Spinal cord (tissue), 10 donors: ENCODE results near the gene WDR90. TPM values are rescaled to one million over a fixed set of nuclear protein-coding genes. Genes with fewer than 3 reads are reported as not detected.

Source experiments
- DNase-seq, 6 donors: peaks; one replicate each; pipeline versions ENCODE4 v3.0.0 to v3.0.0-alpha.2; 2013 to 2015; ENCODE audit warnings: low spot score in 6 of 6, low read depth in 4 of 6
- H3K27ac ChIP-seq: one replicate; pipeline ENCODE4 v1.5.1; 2013; ENCODE audit warnings: low read depth, low read length, control low read depth
- H3K27me3 ChIP-seq: one replicate; pipeline ENCODE4 v1.6.1; 2013; ENCODE audit warnings: low read length; ENCODE audit not compliant: control insufficient read depth, insufficient read depth
- H3K36me3 ChIP-seq: one replicate; pipeline ENCODE4 v1.6.1; 2013; ENCODE audit warnings: low read length; ENCODE audit not compliant: control insufficient read depth, insufficient read depth
- H3K4me1 ChIP-seq: one replicate; pipeline ENCODE4 v1.6.1; 2013; ENCODE audit warnings: low read length; ENCODE audit not compliant: control insufficient read depth, insufficient read depth
- H3K4me3 ChIP-seq: one replicate; pipeline ENCODE4 v1.5.1; 2013; ENCODE audit warnings: low read depth, low read length, control low read depth
- H3K9me3 ChIP-seq: one replicate; pipeline ENCODE4 v1.6.1; 2013; ENCODE audit warnings: low read length; ENCODE audit not compliant: control insufficient read depth, insufficient read depth
- WGBS: methylation state at CpG from one replicate; pipeline ENCODE4 v1.1.5; 2013; ENCODE audit warnings: missing lambda C conversion rate; ENCODE audit not compliant: insufficient coverage; 5-methylcytosine and 5-hydroxymethylcytosine counted together
- polyA plus RNA-seq, 2 donors: library from polyadenylated mRNA; unstranded; fragments of 120-200 nt; gene quantifications; one replicate each; pipeline ENCODE4 v1.2.1, GENCODE V29; 2013; ENCODE audit not compliant: insufficient read length in 2 of 2
- total RNA-seq, 2 donors: library from RNA; depleted of rRNA in 1 of 2; stranded (reverse); fragments of 120-200 nt in 1 of 2; fragments of >200 nt in 1 of 2; gene quantifications; one replicate each; pipeline versions ENCODE4 v1.2.3 to v1.2.4, GENCODE V29; 2013 to 2014
- donor health status: healthy.

The WDR90 gene
- total and polyA plus RNA-seq, 4 donors, result 8.3 to 63.1 (median 39.2) TPM

GRCh38 chr16:669666-670065 lies 20.5 kb downstream of the WDR90 start:
- no peaks in the 10 kb centered on the region for H3K27me3 ChIP-seq
- H3K9me3 ChIP-seq, result no peaks in the 10 kb centered on the region
- WGBS, result 94% methylated on average over 13 of the region's 13 CpGs
- peaks cover 22% of the 10 kb centered on the region for H3K4me1 ChIP-seq
- H3K4me3 ChIP-seq, result no peak overlapping the region
- H3K27ac ChIP-seq, result no peak overlapping the region
- H3K36me3 ChIP-seq, result peaks cover 91% of the 10 kb centered on the region
- DNase-seq, result no peak

GRCh38 chr16:670485-671352 lies 21.6 kb downstream of the WDR90 start:
- peaks cover 88% of the 10 kb centered on the region for H3K36me3 ChIP-seq
- no peak overlapping the region for H3K27ac ChIP-seq
- H3K4me1 ChIP-seq, result peaks cover 29% of the 10 kb centered on the region
- peaks cover 5% of the 10 kb centered on the region for H3K27me3 ChIP-seq
- no peak for DNase-seq
- H3K4me3 ChIP-seq, result no peak overlapping the region
- H3K9me3 ChIP-seq, result no peaks in the 10 kb centered on the region
- 94% methylated on average over 51 of the region's 52 CpGs for WGBS

DNA sequence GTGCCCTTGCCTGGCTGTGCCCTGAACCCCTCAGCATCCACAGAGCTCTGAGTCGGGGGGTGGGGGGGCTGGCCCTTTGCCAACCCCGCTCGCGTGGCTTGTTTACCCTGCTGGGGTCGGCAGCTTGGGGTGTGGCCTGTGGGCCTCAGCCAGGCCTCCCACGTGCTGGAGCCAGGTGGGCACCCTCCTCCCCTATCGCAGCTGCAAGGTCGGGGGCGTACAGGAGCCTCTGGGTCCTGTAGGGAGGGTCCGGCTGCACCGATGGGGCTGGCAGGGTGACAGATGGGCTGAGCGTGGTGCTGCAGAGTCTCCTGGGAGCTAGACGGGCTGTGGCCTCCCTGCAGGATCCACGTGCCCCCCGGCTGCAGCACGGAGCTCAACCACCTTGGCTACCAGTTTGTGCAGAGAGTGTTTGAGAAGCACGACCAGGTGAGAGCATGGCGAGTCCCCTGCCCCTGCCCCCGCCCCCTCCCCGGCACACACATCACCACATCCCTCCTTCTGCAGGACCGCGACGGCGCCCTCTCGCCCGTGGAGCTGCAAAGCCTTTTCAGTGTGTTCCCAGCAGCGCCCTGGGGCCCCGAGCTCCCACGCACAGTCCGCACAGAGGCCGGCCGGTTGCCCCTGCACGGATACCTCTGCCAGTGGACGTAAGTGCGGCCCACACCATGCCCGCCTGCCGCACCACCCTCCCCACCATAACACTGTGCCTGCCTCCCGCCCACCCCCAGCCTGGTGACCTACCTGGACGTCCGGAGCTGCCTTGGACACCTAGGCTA lies 22.4 kb downstream of the WDR90 start:
- DNase-seq, result no peak
- 87% methylated on average over 32 of the region's 40 CpGs for WGBS
- H3K9me3 ChIP-seq, result no peaks in the 10 kb centered on the region
- peaks cover 5% of the 10 kb centered on the region for H3K27me3 ChIP-seq
- peaks cover 34% of the 10 kb centered on the region for H3K4me1 ChIP-seq
- peaks cover 84% of the 10 kb centered on the region for H3K36me3 ChIP-seq
- no peak overlapping the region for H3K4me3 ChIP-seq
- H3K27ac ChIP-seq, result no peak overlapping the region

- peaks cover 84% of the 10 kb centered on the region for H3K36me3 ChIP-seq
- no peak for DNase-seq
- no peak overlapping the region for H3K4me3 ChIP-seq
- H3K27me3 ChIP-seq, result peaks cover 9% of the 10 kb centered on the region
- no peak overlapping the region for H3K27ac ChIP-seq
- H3K4me1 ChIP-seq, result peaks cover 38% of the 10 kb centered on the region
- H3K9me3 ChIP-seq, result no peaks in the 10 kb centered on the region
- 94% methylated on average over 16 of the region's 19 CpGs for WGBS
Measured at GRCh38 chr16:672371-672770, 23.2 kb downstream of the WDR90 start.

DNA sequence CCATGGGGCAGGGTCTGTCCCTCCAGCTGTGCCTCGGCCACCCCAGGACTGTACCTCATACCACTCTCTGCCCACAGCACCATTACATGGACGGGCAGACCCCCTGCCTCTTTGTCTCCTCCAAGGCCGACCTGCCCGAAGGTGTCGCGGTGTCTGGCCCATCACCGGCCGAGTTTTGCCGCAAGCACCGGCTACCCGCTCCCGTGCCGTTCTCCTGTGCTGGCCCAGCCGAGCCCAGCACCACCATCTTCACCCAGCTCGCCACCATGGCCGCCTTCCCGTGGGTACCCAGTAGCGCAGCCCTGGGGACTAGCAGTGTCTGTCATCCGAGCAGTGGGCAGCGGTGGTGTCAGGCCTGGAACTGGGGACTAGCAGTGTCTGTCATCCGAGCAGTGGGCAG lies 23.7 kb downstream of the WDR90 start:
- peaks cover 9% of the 10 kb centered on the region for H3K27me3 ChIP-seq
- WGBS, result 93% methylated on average over 21 of the region's 21 CpGs
- H3K4me1 ChIP-seq, result peaks cover 34% of the 10 kb centered on the region
- no peak overlapping the region for H3K27ac ChIP-seq
- no peak overlapping the region for H3K4me3 ChIP-seq
- H3K9me3 ChIP-seq, result no peaks in the 10 kb centered on the region
- DNase-seq, result no peak
- peaks cover 85% of the 10 kb centered on the region for H3K36me3 ChIP-seq

- DNase-seq, result no peak
- WGBS, result 92% methylated on average over 17 of the region's 18 CpGs
- Histone ChIP-seq H3K27me3 (peaks cover 9% of the 10 kb centered on the region), H3K4me1 (peaks cover 35% of the 10 kb centered on the region), H3K27ac (no peak overlapping the region), H3K9me3 (no peaks in the 10 kb centered on the region), H3K36me3 (peaks cover 90% of the 10 kb centered on the region), H3K4me3 (no peak overlapping the region)
Measured at GRCh38 chr16:673399-673991, 24.3 kb downstream of the WDR90 start.

- H3K27ac ChIP-seq, result no peak overlapping the region
- no peak for DNase-seq
- no peaks in the 10 kb centered on the region for H3K9me3 ChIP-seq
- H3K36me3 ChIP-seq, result peaks cover 88% of the 10 kb centered on the region
- 80% methylated on average over 22 of the region's 22 CpGs for WGBS
- H3K4me3 ChIP-seq, result no peak overlapping the region
- H3K27me3 ChIP-seq, result peaks cover 9% of the 10 kb centered on the region
- H3K4me1 ChIP-seq, result peaks cover 35% of the 10 kb centered on the region
Measured at GRCh38 chr16:674214-674881, 25.2 kb downstream of the WDR90 start.

DNA sequence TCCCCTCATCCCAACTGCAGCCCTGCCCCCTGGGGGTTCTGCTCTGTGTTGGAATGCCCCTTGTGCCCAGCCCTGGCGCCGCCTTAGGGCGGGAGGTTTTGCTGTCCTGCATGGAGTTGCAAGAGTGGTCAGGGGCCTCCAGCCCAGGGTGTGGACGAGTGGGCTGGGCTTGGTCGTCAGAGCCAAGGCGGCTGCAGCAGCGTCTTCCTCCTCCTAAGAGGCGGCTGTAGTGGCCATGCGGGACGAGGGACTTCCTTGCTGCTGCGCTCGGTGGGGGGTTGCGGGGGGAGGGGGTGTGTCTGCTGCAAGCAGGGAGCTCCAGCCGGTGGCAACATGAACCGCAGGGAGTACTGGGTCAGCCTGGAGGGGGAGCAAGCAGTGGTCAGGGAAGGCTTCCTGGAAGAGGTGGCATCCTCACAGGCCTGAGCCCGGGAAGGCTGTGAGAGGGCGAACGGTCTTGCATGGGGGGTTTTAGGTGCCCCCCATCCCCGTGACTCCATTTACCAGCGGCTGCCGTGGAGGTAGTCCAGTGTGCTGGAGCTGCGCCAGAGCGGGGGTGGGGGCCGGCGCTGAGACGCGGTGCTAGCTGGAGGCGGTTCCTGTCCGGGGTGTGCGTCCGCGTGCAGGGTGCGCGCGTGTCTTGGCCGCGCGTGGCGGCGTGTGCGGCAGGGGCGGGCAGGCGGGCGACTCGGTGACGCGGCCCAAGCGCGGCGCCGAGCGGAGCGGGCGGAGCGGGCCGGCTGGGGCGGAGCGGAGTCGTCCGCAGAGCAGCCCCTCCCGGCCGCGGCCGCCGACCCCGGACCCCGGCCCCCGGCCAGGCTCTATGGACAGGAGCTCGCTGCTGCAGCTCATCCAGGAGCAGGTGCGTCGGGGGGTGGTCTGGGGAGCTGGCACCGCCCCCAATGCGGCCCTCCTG lies 26.1 kb downstream of the WDR90 start, which contains the start of gene RHBDL1:
TSS of gene RHBDL1 (plus strand) at position 704 of the 916 bp plus-strand sequence. CDS start at position 824, 120 bp downstream.
- H3K4me1 ChIP-seq, result peaks cover 35% of the 10 kb centered on the region
- peaks cover 80% of the 10 kb centered on the region for H3K36me3 ChIP-seq
- H3K4me3 ChIP-seq, result peak within 1 kb of the TSS; percentile 18
- WGBS, result 3% methylated on average over 72 of the region's 73 CpGs
- H3K27me3 ChIP-seq, result peaks cover 9% of the 10 kb centered on the region
- no peaks in the 10 kb centered on the region for H3K9me3 ChIP-seq
- no peak within 1 kb of the TSS for H3K27ac ChIP-seq
- DNase-seq, result peak in 2 of 6 donors; percentile 47 to 56
